ENCODE measurements around the gene LRRC8D.

Gene LRRC8D

DNA sequence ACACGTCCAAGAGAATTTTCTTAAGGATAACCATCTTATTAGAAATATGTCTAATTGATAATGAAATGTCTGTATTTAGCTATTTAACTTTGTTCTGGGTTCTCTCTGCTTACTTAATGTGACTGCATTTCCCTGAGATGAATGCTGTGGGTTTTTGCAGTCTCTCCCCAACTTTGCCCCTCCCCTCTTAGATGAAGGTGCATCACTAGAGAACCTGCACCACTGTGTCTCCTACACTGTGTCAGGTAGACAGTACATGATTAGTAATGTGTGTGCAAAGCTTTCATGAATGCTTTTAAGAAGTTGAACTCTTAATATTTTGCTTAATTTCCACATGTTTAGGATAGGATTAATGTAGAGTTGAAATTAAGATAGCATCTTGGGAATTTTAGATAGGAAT lies 51.7 kb downstream of the LRRC8D start:
- no peak for DNase-seq

DNA sequence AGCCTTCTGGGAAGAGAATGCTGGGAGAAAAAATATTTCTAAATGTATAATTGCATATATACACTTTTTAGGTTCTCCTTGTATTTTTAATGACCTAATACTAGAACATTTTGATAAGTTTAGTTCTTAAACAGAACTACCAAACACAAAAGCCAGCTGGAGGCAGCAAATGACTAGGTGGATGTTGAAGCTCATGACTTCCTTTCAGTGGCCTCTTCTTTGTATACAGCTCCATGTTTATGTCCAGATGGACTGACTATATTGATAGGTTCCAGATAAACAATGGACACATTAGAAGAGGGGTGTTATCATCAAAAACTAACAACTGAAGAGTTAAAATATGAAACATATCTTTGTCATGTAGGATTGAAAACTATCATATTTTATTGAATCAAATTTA lies 52.5 kb downstream of the LRRC8D start:
- no peak for DNase-seq

DNA sequence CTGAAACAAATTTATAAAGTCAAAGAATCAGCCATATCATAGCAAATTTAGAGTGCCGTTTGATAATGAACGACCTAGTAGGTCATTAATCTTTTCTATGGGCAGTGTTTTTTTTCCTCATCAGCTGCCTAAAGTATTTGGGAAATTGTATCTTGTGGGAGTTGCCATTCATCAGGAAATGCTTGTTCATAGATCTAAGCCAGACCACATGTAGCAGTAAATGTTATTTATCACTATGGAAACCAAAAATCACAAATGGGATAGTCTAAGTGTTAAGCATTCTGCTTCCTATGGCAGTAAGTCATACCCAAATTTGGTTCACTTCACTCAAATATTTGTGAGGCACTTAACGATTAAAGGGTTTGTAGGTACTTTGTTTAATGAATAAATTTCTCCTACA lies 52.9 kb downstream of the LRRC8D start:
- no peak for DNase-seq

DNA sequence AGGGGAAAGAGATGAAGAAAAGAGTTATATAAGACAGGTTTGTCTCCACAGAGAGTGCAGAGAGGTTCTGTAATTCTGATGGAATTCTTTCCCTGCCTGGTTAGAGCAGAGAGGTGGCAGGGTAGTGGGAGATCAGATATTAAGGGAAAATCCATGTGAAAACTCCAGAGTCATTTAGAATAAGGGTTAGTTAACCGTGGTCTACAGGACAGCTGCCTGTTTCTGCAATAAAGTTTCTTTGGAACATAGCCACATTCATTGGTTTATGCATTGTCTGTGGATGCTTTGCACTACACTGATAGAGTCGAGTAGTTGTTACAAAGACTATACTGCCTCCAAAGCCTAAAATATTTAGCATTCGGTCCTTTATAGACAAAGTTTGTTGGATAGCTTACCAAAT lies 55.6 kb downstream of the LRRC8D start:
- DNase-seq, result no peak

DNA sequence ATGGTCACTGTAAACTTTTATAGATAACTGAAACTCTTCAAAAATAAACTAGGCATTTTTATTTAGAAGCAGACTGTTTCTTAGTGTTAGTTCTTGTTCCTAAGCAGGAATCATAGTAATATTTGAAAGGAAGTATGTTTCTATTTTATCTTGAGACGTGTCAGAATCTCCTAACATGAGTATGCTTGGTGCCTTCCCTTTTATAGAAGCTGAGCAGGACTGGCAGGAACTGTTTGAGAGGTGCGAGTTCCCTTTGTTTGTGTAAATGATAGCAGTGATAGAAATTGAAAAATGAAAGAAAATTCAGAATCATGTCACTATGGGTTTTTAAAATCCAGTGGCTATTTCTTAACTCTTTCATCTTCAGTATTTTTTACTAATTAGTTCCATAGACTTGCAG lies 56.9 kb downstream of the LRRC8D start:
- DNase-seq, result no peak

DNA sequence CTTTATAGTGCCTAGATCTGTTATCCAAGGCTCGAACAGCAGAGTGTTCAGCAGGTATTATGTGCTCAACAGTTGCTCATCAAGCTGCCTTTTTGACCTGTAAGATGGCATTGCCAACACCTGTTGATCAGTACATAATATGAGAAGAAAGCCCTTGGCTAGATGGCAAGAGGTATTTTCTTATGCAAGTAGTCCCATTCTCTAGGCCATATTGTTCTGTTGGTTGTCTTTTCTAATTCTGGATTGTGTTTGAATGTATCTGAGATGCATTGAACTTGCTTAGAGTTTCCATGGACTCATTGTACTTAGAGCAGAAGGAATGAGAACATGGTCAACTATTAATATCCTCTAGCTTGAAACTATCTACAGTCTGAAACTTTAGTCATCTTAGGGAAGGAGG lies 57.4 kb downstream of the LRRC8D start:
- DNase-seq, result no peak

DNA sequence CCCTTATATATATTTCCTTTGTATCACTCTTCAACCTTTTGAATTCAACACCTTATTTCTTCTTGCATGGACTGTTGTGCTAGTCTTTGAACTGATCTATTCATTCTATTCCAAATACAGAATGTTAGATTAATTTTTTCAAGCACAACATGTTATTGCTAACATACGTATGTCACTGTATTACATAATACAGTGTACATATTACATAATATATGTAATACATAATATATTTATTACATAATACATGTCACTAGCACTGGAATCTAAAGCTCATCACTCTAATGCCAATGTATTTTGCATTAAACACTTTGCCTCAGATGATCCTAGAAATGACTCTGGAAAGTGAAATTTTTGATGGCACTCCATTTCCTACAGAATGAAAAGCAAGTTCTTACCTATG lies 59.8 kb downstream of the LRRC8D start:
- no peak for DNase-seq

DNA sequence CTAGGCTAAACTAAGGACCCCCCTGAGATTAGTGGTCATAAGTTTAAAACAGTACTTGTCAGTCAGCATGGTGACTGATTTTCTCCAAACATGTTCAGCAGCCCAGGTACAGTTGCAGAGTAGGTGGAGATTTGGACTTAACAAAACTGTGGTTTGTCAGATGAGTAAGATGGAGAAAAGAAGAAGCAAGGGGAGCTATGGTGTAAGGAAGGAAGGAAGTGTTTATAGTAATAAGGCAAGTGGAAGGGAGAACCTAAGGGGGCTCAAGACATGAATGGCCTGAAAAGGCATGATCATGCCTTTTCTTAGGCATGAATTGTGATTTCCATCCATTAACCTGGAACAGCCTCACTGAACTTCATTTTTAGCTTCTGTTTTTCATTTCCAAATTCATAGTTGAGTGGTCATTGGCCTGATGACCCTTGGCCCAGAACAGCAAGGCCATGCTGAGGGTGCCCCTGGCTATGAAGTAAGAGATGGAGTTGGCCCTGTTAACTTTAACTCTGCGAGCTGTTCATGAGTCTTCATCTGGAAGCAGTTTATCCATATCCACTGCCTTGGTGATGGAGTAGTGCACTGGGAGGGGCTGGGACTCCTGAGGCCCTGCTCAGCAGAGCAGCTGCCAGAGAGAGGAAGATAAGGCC lies 60.7 kb downstream of the LRRC8D start:
- DNase-seq, result no peak

DNA sequence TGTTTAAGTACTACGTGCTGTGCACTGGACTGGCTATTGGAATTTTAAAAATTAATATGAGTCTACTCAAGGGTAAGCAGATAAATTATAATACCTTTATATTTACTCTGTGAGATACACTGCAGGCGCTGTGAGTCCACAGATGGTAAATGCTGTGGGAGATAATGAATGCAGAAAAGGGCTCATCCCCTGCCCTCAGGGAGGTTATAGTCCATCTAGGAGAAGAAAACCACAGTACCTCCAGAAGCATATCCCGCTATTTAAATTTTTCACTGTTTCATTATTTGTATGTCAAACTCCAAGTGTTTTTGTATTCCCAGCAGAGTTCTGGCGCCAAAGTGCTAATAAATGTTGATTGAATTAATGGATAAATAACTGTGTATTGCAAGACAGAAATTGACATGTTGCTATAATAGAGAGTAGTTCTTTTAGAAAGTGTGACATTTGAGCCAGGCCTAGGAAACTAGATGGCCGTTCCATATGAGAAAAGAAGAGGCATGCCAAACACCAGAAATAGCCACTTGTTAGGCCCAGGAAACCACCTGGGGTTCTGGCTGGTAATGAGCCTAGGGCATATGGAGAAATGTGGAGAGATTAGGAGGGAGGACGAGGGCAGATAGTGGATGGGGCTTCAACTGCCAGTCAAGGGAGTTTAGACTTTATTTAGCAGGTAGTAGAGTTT lies 61.7 kb downstream of the LRRC8D start:
- DNase-seq, result no peak

DNA sequence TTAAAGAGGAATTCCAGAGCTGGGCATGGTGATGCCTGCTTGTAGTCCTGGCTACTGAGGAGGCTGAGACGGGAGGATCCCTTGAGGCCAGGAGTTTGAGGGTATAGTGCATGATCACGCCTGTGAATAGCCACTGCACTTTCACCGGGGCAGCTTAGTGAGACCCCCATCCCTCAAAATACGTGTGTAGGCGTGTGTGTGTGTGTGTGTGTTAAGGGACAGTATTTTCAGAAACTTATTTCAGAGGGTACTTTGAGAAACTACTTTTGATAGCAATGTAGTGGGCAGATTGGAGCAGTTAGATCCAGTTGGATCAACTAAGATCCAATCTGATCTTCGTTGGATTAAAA lies 62.2 kb downstream of the LRRC8D start:
- DNase-seq, result no peak

DNA sequence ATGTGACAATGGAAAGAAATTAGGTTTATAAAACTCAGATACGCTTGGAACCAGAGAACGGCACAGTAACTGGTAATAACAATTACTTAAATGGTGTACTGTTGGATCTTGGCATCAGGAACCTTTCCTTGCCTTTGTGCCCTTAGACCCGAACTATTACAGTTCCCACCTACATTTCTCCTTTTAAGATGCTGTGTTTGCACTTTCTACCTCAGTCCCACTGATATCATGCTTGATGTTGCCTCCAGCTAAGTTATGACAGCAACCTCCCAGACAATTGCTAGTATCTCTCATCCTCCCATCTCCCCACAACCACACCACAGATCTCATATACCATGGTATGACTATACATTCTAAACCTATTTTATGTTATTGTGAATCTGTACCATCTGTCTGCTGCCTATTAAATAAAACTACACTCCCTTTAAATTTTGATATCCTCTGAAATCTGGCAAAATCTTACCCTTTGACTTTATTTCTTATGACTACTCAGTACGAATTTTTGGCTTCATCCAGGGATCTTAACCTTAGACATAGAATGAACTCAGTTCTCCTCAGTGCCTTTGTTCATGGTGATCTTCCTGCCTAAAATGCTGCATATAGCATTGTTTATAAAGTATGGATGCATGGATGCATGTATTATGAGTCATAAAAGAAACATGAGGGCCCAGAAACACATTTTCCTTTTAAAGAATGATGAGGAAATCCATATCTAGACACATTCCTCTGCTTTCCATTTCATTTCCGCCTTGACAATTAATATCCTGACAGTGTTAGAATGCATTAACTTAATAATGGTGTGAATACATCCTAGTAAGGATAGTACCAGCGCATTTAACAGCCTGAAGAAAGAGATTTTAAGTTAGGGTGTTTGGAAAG lies 64.1 kb downstream of the LRRC8D start:
- DNase-seq, result no peak

DNA sequence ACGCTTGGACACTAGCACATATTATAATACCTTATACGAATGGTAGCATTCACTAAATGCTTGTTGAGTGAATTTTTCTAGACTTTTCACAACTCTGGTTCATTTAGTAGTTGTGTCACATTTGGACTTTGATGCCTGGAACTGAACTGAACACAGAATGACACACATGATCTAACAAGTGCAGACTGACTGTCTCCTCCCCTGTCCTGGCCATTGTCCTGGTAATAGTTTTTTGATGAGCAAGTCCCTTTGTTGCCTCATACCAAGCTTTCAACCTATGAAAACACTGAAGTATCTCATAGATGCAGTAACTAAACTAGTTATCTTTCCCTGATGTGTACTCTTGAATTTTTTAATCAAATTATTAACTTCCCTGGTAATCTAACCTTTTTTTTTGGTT lies 66.4 kb downstream of the LRRC8D start:
- no peak for DNase-seq

DNA sequence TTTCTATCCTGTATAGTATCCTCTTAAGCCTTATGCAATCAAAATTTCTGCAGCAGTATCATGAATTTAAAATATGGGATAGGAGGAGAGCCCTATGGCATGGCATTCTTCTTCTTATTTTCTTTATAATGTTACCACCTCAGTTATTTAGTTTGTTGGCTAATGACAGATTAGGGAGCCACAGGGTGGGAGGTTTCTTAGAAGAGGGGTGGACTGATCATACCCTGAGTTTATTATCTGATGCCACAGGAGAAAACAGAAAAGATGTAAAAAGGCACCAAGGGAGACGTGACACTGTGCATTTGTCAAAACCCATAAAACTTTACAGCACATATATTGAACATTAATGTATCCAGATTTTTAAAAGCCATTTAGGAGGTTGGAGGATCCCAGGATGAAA lies 66.9 kb downstream of the LRRC8D start:
- DNase-seq, result no peak

DNA sequence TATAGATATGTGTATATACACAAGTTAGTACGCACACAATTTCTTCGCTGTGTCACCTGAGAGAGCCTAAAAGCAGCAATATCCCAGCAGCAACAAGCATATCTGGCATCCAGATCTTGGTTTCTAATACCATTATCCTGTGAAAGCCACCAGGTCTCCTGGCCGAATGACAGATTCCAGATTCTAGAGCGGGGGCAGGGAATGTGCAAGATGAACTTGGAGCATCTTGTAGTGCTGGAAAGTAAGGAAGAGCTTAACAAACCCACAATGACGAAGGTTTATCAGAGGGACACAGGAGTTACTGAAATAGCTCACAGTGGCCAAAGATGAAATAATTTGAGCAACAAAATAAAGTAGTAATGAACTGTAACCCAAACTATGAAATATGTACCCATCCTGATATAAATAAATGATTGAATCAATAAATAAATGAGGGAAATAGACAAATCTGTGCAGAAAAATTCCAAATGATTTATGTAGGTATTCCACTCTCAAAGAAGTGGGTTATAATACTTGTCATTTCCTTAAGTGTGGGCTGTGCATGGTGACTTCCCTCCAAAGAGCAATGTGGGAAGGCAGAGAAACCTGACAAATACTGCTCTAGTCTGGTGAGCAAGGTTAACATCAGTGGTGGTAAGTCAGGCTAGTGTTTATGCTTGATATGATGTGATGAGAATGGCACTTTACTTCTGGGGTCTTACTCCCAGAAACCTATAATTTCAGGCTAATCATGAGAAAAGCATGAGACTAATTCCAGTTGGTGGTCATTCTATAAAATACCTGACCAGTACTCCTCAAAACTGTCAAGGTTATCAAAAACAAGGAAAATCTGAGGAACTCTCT lies 67.9 kb downstream of the LRRC8D start:
- DNase-seq, result no peak

DNA sequence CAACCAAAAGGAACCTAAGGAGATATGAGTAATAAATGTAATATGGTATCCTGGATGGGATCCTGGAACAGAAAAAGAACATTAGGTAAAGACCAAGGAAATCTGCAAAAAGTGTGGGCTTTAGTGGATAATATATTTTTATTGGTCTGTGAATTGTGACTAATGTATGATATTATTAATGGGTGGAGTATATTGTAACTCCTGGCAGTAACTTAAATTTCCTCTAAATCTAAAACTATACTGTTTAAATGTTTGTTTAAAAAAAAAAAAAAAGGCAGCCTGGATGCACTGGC lies 68.4 kb downstream of the LRRC8D start:
- DNase-seq, result no peak

DNA sequence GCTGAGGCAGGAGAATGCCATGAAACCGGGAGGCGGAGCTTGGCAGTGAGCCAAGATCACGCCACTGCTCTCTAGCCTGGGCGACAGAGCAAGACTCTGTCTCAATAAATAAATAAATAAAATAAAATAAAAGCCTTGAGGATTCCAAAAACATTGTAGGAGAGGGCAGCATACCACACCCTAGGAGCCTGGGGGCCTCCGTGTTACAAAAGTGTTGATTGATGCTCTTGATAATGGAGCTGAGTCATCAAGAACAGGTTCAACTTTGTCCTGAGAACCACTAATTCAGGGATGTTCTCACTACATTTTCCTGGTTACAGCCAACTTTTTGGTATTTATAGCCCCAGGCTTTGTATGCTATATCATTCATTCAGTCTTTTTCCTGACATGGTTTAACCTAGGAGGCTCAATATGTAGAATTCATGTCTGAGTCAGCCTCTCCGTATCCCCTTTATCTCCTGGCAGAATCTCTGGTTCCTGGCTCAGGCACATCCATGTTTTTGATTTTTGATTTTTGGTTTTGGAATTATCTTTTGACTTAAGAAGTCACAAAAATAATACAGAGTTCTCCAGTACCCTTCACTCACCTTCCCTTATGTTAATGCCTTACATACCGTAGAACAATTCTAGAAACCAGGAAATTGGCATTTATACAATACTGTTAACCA lies 69.4 kb downstream of the LRRC8D start:
- no peak for DNase-seq

DNA sequence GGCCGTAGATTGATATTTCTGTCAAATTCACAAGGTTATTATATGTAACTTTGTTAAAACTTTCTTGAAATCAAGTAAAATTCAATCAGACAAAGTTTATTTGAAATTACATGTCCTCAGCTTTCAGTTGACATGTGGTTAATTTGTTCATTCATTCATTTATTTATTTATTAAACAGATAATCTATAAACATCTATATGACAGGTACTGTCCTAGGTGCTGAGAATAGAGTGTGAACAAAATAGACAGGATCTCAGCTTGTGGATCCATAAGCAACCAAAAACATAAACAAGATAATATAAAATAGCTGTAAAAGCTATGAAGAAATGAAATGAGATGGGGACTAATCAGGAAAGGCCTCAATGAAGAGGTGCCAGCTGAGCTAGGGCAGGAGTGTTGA lies 72.0 kb downstream of the LRRC8D start:
- no peak for DNase-seq

DNA sequence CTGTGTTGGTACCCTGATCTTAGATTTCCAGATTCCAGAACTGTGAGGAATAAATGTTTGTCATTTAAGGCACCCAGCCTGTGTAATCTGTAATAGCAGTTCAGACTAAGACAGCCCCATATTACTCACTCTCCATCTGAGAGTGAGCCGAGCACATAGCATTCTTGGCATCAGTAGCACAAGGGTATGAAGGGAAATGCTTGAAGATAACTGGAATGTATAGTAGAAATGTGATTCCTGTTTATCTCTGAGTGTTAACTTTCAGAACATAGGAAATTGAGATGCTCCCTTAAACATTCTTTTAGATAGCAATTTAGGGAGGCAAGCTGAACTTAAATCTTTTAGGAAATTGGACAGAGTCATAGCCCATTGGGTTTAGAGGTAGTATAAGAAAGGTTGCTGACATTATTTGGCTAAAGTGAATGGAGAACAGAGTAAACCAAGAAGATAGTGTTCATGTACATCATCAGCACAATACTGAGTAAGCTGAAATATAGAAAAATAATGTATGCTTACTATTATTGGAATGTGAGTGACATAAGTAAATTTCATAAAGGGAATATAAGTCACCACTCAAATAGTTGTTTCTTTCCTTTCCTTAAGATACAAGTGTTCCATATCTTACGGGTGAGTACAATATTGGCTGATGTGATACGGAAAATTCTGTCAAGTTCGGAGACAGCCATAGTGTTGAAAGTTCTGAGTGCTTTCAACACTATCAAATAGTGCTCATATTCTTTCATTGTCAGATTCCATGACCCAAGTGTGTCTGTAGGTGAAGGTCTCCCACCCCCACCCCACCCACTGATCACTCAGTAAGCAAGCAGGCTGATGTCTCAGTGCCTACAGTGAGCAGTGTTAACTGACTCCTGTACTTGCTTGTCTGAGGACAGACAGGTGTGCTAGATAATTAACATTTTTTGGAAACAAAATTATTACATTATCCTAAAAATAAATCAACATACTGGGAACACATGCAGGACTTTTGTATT lies 73.7 kb downstream of the LRRC8D start:
- DNase-seq, result no peak

DNA sequence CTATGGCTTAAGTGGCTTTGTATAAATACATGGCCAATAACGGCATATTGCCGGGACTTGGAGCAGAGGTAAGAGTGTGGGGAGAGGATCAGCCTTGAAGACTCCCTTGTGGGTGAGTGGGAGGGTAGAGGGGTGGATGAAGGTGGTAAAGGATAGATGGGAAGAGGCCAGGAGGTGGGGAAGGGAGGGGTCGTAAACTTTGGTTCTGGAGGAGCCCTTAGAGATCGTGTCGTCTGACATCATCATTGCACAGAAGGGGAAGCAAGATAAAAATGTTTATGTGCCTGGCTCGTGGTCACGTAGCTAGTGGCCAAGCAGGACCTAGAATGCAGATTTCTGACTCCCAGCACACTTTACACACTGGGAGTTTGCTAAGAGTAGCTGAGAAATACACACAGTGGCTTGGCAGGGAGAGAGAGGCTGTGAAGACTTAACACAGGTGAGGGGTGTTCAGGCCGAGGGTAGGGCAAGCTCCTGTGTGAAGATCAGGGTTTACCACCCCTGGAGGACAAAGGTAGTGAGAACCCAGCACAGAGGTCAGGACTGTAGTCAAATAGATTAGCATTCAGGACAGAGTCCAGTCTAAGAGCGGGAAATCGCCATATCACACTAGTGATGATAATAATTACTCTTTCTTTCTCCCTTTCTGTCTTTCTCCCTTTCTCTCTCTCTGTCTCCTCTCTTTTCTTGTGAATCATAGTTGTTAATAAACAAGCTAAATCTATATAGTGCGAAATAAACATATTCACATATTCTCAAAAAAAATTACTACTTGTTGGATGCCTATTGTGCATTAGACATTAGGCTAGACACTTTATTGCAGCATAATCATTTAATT lies 75.5 kb downstream of the LRRC8D start:
- DNase-seq, result no peak

DNA sequence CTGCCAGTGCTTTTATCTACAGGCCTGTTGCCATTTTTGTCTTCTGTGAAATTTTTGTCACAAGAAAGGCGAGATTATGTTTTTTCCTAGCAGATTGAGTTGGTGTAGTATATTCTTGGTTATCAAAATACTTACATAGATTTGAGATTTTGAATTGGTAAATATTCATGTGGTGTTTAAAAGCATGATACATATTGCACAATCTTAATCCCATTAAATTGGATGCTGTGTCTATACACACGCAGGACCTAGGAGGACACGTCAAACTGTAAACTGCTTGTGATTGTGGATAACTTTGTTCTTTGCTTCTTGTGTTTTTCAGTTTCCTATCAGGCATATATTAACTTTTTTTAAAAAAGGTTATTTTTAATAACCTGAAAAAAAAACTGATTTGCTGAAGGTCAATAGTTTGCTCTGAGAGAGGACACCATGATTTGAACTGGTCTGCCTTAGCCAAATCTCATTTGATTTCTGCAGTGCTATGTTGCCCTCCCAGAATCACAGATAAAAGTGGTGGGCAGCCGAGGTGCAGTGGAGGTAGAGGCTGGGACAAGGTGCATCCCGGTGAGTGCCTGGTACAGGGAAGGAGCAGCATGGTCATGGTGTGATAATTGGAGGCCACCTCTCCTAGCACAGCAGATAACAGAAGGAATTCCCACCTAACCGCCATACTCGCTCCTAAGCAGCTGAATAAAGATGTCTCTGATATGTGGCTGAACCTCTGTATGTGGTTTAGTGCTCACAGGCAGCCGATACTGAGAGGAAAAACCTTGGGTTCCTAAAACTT lies 76.7 kb downstream of the LRRC8D start:
- no peak for DNase-seq
